Natural killer cell (primary cell): Measurements from ENCODE around the gene FBXO47. TPM values are rescaled to one million over a fixed set of nuclear protein-coding genes. Genes with fewer than 3 reads are reported as not detected.

ENCODE experiments used
- ATAC-seq, 3 donors: fragments of 150-1000 bp in 2 of 3; fragments of 200-7000 bp in 1 of 3; cut with Tn5 transposase; 1 replicate in 1 of 3; 2 replicates in 2 of 3; pipeline ENCODE4 v1.10.0; 2021; ENCODE audit warnings: mild to moderate bottlenecking in 2 of 3, moderate library complexity in 2 of 3
- DNase-seq, 2 donors: peaks; one replicate each; pipeline versions ENCODE4 v3.0.0 to v3.0.0-alpha.2; 2013 to 2021; ENCODE audit warnings: mixed read lengths in 1 of 2
- H3K27ac ChIP-seq: one replicate; pipeline ENCODE4 v1.5.1; 2013; ENCODE audit warnings: mild to moderate bottlenecking, low read length
- H3K27me3 ChIP-seq: one replicate; pipeline ENCODE4 v1.6.1; 2013; ENCODE audit warnings: low read length; ENCODE audit not compliant: control insufficient read depth, insufficient read depth
- H3K36me3 ChIP-seq: one replicate; pipeline ENCODE4 v1.6.1; 2013; ENCODE audit warnings: low read length; ENCODE audit not compliant: control insufficient read depth, insufficient read depth
- H3K4me1 ChIP-seq: one replicate; pipeline ENCODE4 v1.6.1; 2013; ENCODE audit warnings: low read length; ENCODE audit not compliant: control insufficient read depth, insufficient read depth
- H3K4me3 ChIP-seq: one replicate; pipeline ENCODE4 v1.5.1; 2013; ENCODE audit warnings: low read length
- H3K9me3 ChIP-seq: one replicate; pipeline ENCODE4 v1.6.1; 2013; ENCODE audit warnings: low read length; ENCODE audit not compliant: control insufficient read depth, insufficient read depth
- H3K27ac Mint-ChIP-seq, 2 donors: one replicate each; pipeline ENCODE4 v1.8.0; 2022; ENCODE audit warnings: mild to moderate bottlenecking in 2 of 2, mixed read lengths in 2 of 2, moderate library complexity in 1 of 2
- H3K27me3 Mint-ChIP-seq, 2 donors: one replicate each; pipeline ENCODE4 v1.8.0; 2022; ENCODE audit warnings: low read depth in 2 of 2, mixed read lengths in 2 of 2
- H3K36me3 Mint-ChIP-seq: one replicate; pipeline ENCODE4 v1.8.0; 2022; ENCODE audit warnings: mixed read lengths
- H3K4me1 Mint-ChIP-seq, 2 donors: one replicate each; pipeline ENCODE4 v1.8.0; 2022; ENCODE audit warnings: mixed read lengths in 2 of 2
- H3K4me3 Mint-ChIP-seq: one replicate; pipeline ENCODE4 v1.8.0; 2022; ENCODE audit warnings: mild to moderate bottlenecking, moderate library complexity, mixed read lengths
- H3K9me3 Mint-ChIP-seq, 2 donors: one replicate each; pipeline ENCODE4 v1.8.0; 2022; ENCODE audit warnings: mixed read lengths in 2 of 2
- WGBS: methylation state at CpG from one replicate; pipeline ENCODE4 v1.1.7; 2013; ENCODE audit warnings: missing lambda C conversion rate; ENCODE audit not compliant: insufficient coverage; 5-methylcytosine and 5-hydroxymethylcytosine counted together
- intact Hi-C: fragments of 100-400 bp; cut with micrococcal nuclease; formaldehyde crosslinking; loops from one replicate; pipeline ENCODE4 v1.14.2; 2022
- total RNA-seq, 4 donors: library from RNA; stranded (reverse); fragments of 120-200 nt in 1 of 4; gene quantifications; one replicate each; pipeline versions ENCODE4 v1.2.3 to v1.2.4, GENCODE V29; 2013 to 2022
- TF ChIP-seq, protein P1 (sequence below): fragments of 200-600 bp; IDR thresholded peaks from one replicate; pipeline ENCODE4 v1.8.0; 2022; ENCODE audit warnings: antibody characterized with exemption

FBXO47 gene
- total RNA-seq, 3 donors from 2014 or later (not counting 1 experiment from before 2014, with no cell fraction given): not detected

DNA sequence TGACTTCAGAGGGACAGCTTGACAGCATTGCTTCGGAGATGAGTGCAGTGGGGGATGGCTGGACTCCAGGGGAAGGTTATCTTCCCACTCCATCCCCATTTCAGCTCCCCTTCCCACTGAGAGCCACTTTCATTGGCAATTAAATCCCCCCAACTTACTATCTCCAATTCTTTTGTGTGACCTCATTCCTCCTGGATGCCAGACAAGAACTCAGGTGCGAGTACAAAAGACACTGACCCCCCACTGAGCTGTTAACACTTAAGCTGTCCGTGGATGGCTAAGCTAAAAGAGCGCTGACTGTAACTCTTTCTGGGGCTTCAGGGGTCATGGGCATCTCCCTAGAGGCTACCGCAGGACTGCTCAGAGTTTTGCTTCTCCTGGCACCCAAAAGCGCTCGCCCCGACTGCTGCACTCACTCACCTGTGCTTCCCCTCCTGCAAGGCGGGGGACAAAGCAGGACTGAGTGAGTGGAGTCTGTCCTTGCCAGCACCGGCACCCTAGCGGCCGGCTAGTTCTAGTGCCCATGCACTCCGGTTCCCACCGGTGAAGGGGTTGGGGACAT is 44.8 kb upstream of the FBXO47 start:
- TF ChIP-seq, protein P1, sequence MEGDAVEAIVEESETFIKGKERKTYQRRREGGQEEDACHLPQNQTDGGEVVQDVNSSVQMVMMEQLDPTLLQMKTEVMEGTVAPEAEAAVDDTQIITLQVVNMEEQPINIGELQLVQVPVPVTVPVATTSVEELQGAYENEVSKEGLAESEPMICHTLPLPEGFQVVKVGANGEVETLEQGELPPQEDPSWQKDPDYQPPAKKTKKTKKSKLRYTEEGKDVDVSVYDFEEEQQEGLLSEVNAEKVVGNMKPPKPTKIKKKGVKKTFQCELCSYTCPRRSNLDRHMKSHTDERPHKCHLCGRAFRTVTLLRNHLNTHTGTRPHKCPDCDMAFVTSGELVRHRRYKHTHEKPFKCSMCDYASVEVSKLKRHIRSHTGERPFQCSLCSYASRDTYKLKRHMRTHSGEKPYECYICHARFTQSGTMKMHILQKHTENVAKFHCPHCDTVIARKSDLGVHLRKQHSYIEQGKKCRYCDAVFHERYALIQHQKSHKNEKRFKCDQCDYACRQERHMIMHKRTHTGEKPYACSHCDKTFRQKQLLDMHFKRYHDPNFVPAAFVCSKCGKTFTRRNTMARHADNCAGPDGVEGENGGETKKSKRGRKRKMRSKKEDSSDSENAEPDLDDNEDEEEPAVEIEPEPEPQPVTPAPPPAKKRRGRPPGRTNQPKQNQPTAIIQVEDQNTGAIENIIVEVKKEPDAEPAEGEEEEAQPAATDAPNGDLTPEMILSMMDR: no peak
- Histone ChIP-seq H3K4me3 (no peak overlapping the region), H3K36me3 (no peaks in the 10 kb centered on the region), H3K27me3 (no peaks in the 10 kb centered on the region), H3K4me1 (no peaks in the 10 kb centered on the region), H3K9me3 (no peaks in the 10 kb centered on the region), H3K27ac (no peak overlapping the region)
- ATAC-seq (no peak), DNase-seq (no peak)
- H3K36me3 Mint-ChIP-seq: no peaks in the 10 kb centered on the region
- H3K27me3 Mint-ChIP-seq: peaks cover 0 to 2% of the 10 kb centered on the region in 2 donors
- no peak overlapping the region for H3K27ac Mint-ChIP-seq
- H3K4me3 Mint-ChIP-seq: no peak overlapping the region
- peaks cover 0 to 5% of the 10 kb centered on the region in 2 donors for H3K4me1 Mint-ChIP-seq
- WGBS: 91% methylated on average over 13 of the region's 14 CpGs
- intact Hi-C loops: no loop called here
- H3K9me3 Mint-ChIP-seq: no peaks in the 10 kb centered on the region

- no peaks in the 10 kb centered on the region for H3K36me3 Mint-ChIP-seq
- TF ChIP-seq, protein P1: no peak
- no peaks in the 10 kb centered on the region for H3K9me3 ChIP-seq
- no peaks in the 10 kb centered on the region for H3K4me1 ChIP-seq
- H3K27ac Mint-ChIP-seq: no peak overlapping the region
- H3K27ac ChIP-seq: no peak overlapping the region
- ATAC-seq (no peak), DNase-seq (no peak)
- no peak overlapping the region for H3K4me3 Mint-ChIP-seq
- H3K36me3 ChIP-seq: no peaks in the 10 kb centered on the region
- H3K9me3 Mint-ChIP-seq: no peaks in the 10 kb centered on the region
- H3K27me3 ChIP-seq: no peaks in the 10 kb centered on the region
- intact Hi-C loops: no loop called here
- H3K27me3 Mint-ChIP-seq: peaks cover 0 to 2% of the 10 kb centered on the region in 2 donors
- no peaks in the 10 kb centered on the region for H3K4me1 Mint-ChIP-seq
- H3K4me3 ChIP-seq: no peak overlapping the region
- 89% methylated on average over 3 of the region's 3 CpGs for WGBS
Measured at GRCh38 chr17:39009581-39010001, 42.4 kb upstream of the FBXO47 start.

DNA sequence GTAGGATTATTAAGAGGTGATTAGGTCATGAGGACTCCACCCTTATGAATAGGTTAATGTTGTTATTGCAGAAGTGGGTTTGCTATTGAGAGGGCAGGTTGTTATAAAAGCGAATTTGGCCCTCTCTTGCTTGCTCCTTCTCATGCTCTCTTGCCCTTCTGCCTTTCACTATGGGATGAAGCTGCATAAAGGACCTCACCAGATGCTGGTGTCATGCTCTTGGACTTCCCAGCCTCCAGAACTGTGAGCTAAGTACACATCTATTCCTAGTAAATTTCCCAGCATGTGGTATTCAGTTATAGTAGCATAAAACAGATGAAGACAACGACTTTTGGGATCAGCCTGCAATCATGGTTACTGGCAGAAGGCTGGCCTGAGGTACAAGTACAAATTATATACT is 41.4 kb upstream of the FBXO47 start:
- no peaks in the 10 kb centered on the region for H3K36me3 ChIP-seq
- Mint-ChIP-seq H3K9me3 (no peaks in the 10 kb centered on the region), H3K36me3 (no peaks in the 10 kb centered on the region), H3K27ac (no peak overlapping the region), H3K4me3 (no peak overlapping the region), H3K4me1 (peaks cover 0 to 5% of the 10 kb centered on the region in 2 donors), H3K27me3 (peaks cover 0 to 7% of the 10 kb centered on the region in 2 donors)
- H3K27ac ChIP-seq: no peak overlapping the region
- no peaks in the 10 kb centered on the region for H3K9me3 ChIP-seq
- H3K27me3 ChIP-seq: no peaks in the 10 kb centered on the region
- DNase-seq (no peak), ATAC-seq (no peak)
- no peak overlapping the region for H3K4me3 ChIP-seq
- WGBS: 100% methylated on average over 1 of the region's 2 CpGs
- TF ChIP-seq, protein P1: no peak
- H3K4me1 ChIP-seq: no peaks in the 10 kb centered on the region
- intact Hi-C loops: no loop called here
